Measurements from ENCODE around the gene SLC25A47.

SLC25A47 gene

DNA sequence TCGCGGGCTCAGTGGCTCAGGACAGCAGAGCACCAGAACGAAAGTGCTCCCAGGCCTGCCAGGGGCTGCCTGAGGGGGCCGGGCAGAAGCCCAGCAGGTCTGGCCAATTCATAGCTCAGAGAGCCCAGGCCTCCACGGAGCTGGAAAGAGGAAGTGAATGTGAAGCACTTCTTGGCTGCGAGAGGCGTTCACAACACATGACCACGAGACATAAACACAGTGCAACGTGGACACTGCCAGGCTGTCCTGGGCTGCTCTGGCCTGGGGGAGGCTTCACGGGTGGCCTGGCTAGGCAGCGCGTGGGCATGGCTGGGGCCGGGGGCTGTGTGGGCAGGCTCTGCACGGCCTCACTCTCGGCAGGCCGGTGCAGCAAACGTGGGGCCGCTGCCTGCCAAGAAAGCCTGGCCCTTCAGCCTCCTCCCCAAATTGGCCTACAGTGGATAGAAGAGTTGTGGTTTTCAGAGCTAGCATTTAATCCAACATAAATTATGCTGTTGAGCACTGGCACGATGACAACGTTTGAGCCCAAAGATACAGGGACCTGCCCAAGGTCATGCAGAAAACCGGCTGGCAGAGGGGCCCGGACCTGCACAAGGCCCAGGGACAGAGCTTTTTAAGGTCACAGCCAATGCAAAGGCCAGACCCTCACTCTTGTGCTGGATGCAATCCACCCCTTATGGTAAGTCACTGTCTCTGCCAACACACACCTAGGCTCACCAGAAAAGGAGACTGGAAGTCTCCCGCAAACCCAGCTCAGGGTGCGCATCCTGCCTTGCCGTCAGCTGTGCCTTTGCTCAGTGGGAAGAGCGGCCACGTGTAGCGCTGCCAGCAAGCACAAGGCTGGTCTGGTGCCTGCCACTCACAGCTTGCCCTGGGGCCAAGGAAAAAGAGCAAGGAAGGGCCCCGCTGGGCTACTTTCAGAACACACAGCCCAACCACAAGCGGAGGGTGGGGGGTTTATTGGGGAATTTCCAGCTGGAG lies 25.5 kb upstream of the SLC25A47 start:
- no peak overlapping the region for H3K9ac ChIP-seq (ENCODE audit: low read depth, low read length, poor library complexity, severe bottlenecking)
- H3K27me3 ChIP-seq (ENCODE audit: insufficient read depth, low read length, poor library complexity, severe bottlenecking): no peaks in the 10 kb centered on the region
- no peaks in the 10 kb centered on the region for H3K9me3 ChIP-seq (ENCODE audit: insufficient read depth, low read depth, low read length)
- H3K79me2 ChIP-seq (ENCODE audit: insufficient read depth, low read length): peaks cover 32% of the 10 kb centered on the region
- H3K4me1 ChIP-seq (ENCODE audit: insufficient read depth, low read length, poor library complexity, severe bottlenecking): no peaks in the 10 kb centered on the region
- peaks cover 6% of the 10 kb centered on the region for H4K20me1 ChIP-seq (ENCODE audit: insufficient read depth, low read length, poor library complexity, severe bottlenecking)
- H3K36me3 ChIP-seq (ENCODE audit: insufficient read depth, low read length): peaks cover 17% of the 10 kb centered on the region; the same call in 1 of the 2 replicates
- no peak overlapping the region for H3K4me2 ChIP-seq (ENCODE audit: low read depth, low read length, poor library complexity, severe bottlenecking)
- no peaks in the 10 kb centered on the region for H3F3A ChIP-seq (ENCODE audit: low read depth)
- H2AFZ ChIP-seq (ENCODE audit: low read length): no peak overlapping the region
- H3K4me3 ChIP-seq (ENCODE audit: low read length, poor library complexity, severe bottlenecking): no peak overlapping the region
- TF ChIP-seq EZH2phosphoT487 (IDR thresholded peaks at IDR 0.05; ENCODE audit: borderline replicate concordance): no peak
- TF ChIP-seq, protein P1, sequence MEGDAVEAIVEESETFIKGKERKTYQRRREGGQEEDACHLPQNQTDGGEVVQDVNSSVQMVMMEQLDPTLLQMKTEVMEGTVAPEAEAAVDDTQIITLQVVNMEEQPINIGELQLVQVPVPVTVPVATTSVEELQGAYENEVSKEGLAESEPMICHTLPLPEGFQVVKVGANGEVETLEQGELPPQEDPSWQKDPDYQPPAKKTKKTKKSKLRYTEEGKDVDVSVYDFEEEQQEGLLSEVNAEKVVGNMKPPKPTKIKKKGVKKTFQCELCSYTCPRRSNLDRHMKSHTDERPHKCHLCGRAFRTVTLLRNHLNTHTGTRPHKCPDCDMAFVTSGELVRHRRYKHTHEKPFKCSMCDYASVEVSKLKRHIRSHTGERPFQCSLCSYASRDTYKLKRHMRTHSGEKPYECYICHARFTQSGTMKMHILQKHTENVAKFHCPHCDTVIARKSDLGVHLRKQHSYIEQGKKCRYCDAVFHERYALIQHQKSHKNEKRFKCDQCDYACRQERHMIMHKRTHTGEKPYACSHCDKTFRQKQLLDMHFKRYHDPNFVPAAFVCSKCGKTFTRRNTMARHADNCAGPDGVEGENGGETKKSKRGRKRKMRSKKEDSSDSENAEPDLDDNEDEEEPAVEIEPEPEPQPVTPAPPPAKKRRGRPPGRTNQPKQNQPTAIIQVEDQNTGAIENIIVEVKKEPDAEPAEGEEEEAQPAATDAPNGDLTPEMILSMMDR (conservative IDR thresholded peaks at IDR 0.05; ENCODE audit: low read length): no peak
- H3K9me2 ChIP-seq (replicated peaks; ENCODE audit: low read depth, low read length): no peaks in the 10 kb centered on the region

DNA sequence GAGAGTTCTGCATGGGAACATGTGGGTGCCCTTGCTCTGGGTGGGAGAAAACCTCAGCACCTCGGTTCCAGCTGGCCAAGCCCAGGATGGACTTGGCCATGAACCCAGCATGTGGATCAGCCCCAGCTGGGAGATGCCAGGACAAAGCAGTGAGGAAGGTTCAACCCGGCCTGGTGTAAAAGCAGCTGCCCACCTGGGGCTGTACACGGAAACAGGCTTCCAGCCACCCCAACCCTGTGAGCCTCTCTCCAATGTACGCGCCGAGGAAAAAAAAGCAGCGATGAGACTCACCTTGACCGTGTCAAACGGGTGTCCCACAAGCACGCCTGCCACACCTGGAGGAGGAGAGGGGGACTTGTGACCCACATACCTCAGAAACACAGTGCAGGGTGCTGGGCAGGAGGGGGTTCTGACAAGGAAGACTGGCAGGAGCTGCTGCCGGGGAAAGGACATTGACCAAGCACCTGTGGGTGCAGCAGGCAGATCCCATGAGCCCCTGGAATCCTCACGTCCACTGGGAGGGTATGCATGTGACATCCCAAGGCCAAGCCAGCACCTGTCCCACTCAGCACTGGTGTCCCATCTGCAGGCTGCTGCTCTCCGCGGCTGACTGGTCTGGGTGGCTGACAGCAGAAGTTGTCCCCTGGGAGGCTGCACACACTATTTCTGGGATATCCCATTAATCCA lies 24.4 kb upstream of the SLC25A47 start:
- Histone ChIP-seq H3K4me1 (ENCODE audit: insufficient read depth, low read length, poor library complexity, severe bottlenecking) (peaks cover 10% of the 10 kb centered on the region), H3K9me3 (ENCODE audit: insufficient read depth, low read depth, low read length) (no peaks in the 10 kb centered on the region), H3K9me2 (replicated peaks; ENCODE audit: low read depth, low read length) (no peaks in the 10 kb centered on the region), H2AFZ (ENCODE audit: low read length) (no peak overlapping the region), H4K20me1 (ENCODE audit: insufficient read depth, low read length, poor library complexity, severe bottlenecking) (peaks cover 17% of the 10 kb centered on the region), H3F3A (ENCODE audit: low read depth) (no peaks in the 10 kb centered on the region), H3K4me3 (ENCODE audit: low read length, poor library complexity, severe bottlenecking) (no peak overlapping the region), H3K9ac (ENCODE audit: low read depth, low read length, poor library complexity, severe bottlenecking) (no peak overlapping the region), H3K79me2 (ENCODE audit: insufficient read depth, low read length) (peaks cover 43% of the 10 kb centered on the region), H3K4me2 (ENCODE audit: low read depth, low read length, poor library complexity, severe bottlenecking) (no peak overlapping the region), H3K27me3 (ENCODE audit: insufficient read depth, low read length, poor library complexity, severe bottlenecking) (no peaks in the 10 kb centered on the region), H3K36me3 (ENCODE audit: insufficient read depth, low read length) (peaks cover 12% of the 10 kb centered on the region; the same call in 1 of the 2 replicates)
- TF ChIP-seq, protein P1 (conservative IDR thresholded peaks at IDR 0.05; ENCODE audit: low read length): no peak
- no peak for TF ChIP-seq EZH2phosphoT487 (IDR thresholded peaks at IDR 0.05; ENCODE audit: borderline replicate concordance)

DNA sequence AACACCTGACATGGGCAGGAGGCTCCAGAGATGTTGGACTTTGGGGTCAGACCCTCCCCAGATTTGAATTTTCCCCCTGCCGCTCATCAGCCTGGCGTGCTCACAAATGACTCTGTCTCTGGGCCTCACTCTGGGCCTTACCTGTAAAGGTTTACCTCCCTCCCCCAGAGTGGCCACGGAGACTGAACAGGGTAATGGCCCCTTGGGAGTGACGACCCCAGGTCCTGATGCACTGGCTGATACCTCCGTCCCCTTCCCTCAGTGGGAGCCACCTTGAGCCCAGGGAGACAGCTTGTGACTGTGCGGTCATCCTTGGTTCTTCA lies 23.9 kb upstream of the SLC25A47 start:
- Histone ChIP-seq H2AFZ (ENCODE audit: low read length) (no peak overlapping the region), H3K36me3 (ENCODE audit: insufficient read depth, low read length) (peaks cover 12% of the 10 kb centered on the region; the same call in 1 of the 2 replicates), H3K79me2 (ENCODE audit: insufficient read depth, low read length) (peaks cover 48% of the 10 kb centered on the region), H3F3A (ENCODE audit: low read depth) (no peaks in the 10 kb centered on the region), H4K20me1 (ENCODE audit: insufficient read depth, low read length, poor library complexity, severe bottlenecking) (peaks cover 22% of the 10 kb centered on the region), H3K9ac (ENCODE audit: low read depth, low read length, poor library complexity, severe bottlenecking) (no peak overlapping the region), H3K9me2 (replicated peaks; ENCODE audit: low read depth, low read length) (no peaks in the 10 kb centered on the region), H3K4me2 (ENCODE audit: low read depth, low read length, poor library complexity, severe bottlenecking) (no peak overlapping the region), H3K27me3 (ENCODE audit: insufficient read depth, low read length, poor library complexity, severe bottlenecking) (no peaks in the 10 kb centered on the region), H3K4me3 (ENCODE audit: low read length, poor library complexity, severe bottlenecking) (no peak overlapping the region), H3K9me3 (ENCODE audit: insufficient read depth, low read depth, low read length) (no peaks in the 10 kb centered on the region), H3K4me1 (ENCODE audit: insufficient read depth, low read length, poor library complexity, severe bottlenecking) (peaks cover 15% of the 10 kb centered on the region)
- TF ChIP-seq, protein P1 (conservative IDR thresholded peaks at IDR 0.05; ENCODE audit: low read length): no peak
- no peak for TF ChIP-seq EZH2phosphoT487 (IDR thresholded peaks at IDR 0.05; ENCODE audit: borderline replicate concordance)
